ENCODE results near the gene CCDC120. TPM values are rescaled to one million over a fixed set of nuclear protein-coding genes. Genes with fewer than 3 reads are reported as not detected.

CCDC120 gene
- total RNA-seq, 3 donors from 2014 or later: 0.80 to 6.3 (median 4.3) TPM

DNA sequence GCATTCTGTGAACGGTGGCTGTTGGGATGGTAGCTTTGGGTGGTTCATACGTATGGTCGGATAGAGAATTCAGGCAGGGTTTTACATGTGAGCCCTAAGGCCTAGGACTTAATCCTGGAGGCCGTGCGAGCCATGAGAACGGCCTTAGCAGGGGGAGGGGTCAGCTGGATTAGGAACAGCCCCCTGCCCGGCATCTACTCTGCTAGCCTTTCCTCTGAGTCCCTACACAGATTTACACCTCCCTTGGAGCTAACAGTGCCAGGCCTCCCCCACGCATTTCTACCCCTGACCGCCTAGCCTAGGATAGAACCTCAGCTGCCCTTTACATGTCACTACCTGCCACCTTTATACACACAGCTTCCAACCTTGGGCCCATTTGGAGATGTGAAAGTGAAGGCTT is 7.9 kb downstream of the CCDC120 start:
- TF ChIP-seq POLR2A (IDR thresholded peaks at IDR 0.05): no peak
- TF ChIP-seq, protein P1, sequence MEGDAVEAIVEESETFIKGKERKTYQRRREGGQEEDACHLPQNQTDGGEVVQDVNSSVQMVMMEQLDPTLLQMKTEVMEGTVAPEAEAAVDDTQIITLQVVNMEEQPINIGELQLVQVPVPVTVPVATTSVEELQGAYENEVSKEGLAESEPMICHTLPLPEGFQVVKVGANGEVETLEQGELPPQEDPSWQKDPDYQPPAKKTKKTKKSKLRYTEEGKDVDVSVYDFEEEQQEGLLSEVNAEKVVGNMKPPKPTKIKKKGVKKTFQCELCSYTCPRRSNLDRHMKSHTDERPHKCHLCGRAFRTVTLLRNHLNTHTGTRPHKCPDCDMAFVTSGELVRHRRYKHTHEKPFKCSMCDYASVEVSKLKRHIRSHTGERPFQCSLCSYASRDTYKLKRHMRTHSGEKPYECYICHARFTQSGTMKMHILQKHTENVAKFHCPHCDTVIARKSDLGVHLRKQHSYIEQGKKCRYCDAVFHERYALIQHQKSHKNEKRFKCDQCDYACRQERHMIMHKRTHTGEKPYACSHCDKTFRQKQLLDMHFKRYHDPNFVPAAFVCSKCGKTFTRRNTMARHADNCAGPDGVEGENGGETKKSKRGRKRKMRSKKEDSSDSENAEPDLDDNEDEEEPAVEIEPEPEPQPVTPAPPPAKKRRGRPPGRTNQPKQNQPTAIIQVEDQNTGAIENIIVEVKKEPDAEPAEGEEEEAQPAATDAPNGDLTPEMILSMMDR (IDR thresholded peaks at IDR 0.05): no peak
- TF ChIP-seq POLR2AphosphoS5 (IDR thresholded peaks at IDR 0.05): no peak

DNA sequence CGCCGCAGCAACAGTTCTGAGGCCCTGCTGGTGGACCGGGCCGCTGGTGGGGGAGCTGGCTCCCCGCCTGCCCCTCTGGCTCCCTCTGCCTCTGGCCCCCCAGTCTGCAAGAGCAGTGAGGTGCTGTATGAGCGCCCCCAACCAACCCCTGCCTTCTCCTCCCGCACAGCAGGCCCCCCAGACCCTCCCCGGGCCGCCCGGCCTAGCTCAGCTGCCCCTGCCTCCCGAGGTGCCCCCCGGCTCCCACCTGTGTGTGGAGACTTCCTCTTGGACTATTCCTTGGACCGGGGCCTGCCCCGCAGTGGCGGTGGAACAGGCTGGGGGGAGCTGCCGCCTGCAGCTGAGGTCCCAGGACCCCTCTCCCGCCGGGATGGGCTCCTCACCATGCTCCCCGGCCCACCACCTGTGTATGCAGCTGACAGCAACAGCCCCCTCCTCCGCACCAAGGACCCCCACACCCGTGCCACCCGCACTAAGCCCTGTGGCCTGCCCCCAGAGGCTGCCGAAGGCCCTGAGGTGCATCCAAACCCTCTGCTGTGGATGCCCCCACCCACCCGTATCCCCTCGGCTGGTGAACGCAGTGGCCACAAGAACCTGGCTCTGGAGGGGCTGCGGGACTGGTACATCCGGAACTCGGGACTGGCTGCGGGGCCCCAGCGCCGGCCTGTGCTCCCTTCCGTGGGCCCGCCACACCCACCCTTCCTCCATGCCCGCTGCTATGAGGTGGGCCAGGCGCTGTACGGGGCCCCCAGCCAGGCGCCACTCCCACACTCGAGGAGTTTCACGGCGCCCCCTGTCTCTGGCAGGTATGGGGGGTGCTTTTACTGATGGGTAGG is 8.7 kb downstream of the CCDC120 start:
- no peak for DNase-seq (ENCODE audit: low spot score in 2 of 2)
- H3K4me3 ChIP-seq: no peak overlapping the region
- H3K27ac ChIP-seq: no peak overlapping the region
- H3K4me1 ChIP-seq: no peaks in the 10 kb centered on the region
- intact Hi-C loops (cut with DNase I; ENCODE audit: low total_unique reads): no loop called here
- TF ChIP-seq, protein P1 (IDR thresholded peaks at IDR 0.05): no peak
- no peak for TF ChIP-seq POLR2A (IDR thresholded peaks at IDR 0.05)
- no peak for TF ChIP-seq POLR2AphosphoS5 (IDR thresholded peaks at IDR 0.05)
- no peaks in the 10 kb centered on the region for H3K9me3 ChIP-seq
- no peaks in the 10 kb centered on the region for H3K36me3 ChIP-seq
- H3K27me3 ChIP-seq: peaks cover 0 to 17% of the 10 kb centered on the region in 2 donors

More for the DNA sequence above, 7.9 kb downstream of the CCDC120 start:
- intact Hi-C loops (cut with DNase I; ENCODE audit: low total_unique reads): no loop called here
- Histone ChIP-seq H3K4me1 (no peaks in the 10 kb centered on the region), H3K27me3 (peaks cover 0 to 17% of the 10 kb centered on the region in 2 donors), H3K4me3 (no peak overlapping the region), H3K27ac (no peak overlapping the region), H3K9me3 (no peaks in the 10 kb centered on the region), H3K36me3 (no peaks in the 10 kb centered on the region)
- no peak for DNase-seq (ENCODE audit: low spot score in 2 of 2)

DNA sequence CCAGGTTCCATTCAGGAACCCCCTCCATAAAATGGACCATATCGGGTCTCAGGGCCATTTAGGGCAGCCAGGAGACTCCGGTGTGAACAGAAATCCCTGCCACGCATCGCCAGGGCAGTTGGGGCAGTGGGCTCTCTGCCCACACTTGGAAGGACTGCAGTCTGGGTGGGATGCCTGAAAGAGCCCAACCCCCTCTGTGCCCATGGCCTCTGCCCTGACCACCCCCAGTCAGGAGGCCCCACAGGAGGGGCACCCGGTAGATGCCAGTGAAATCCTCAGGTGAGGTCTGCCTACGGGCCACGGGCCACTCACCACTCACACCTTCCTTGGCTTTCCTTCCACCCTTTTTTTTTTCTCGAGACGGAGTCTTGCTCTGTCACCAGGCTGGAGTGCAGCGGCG is 10.2 kb downstream of the CCDC120 start:
- Histone ChIP-seq H3K4me3 (no peak overlapping the region), H3K36me3 (no peaks in the 10 kb centered on the region), H3K27ac (no peak overlapping the region), H3K4me1 (no peaks in the 10 kb centered on the region), H3K9me3 (no peaks in the 10 kb centered on the region), H3K27me3 (peaks cover 0 to 12% of the 10 kb centered on the region in 2 donors)
- TF ChIP-seq, protein P1 (IDR thresholded peaks at IDR 0.05): no peak
- TF ChIP-seq POLR2AphosphoS5 (IDR thresholded peaks at IDR 0.05) (no peak), POLR2A (IDR thresholded peaks at IDR 0.05) (no peak)
- intact Hi-C loops (cut with DNase I; ENCODE audit: low total_unique reads): no loop called here
- DNase-seq (ENCODE audit: low spot score in 2 of 2): no peak

DNA sequence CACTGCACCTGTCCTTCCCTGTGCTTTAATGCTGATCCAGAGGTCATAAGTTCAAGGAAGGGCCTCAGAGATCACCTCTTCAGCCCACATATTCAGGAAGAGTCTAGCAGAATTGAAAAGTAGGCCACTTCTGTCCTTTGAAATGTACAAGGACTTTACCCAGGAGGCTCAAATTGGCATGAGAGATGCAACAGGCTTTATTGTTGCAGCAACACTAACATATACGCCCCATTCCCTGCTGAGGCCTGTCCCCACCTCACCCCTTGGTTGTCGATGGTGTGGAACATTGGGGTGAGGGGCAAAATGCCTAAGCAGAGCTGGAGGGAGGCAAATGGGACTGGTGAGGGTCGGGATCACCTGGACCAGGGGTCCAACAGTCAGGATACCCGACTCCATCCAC is 12.2 kb downstream of the CCDC120 start:
- intact Hi-C loops (cut with DNase I; ENCODE audit: low total_unique reads): no loop called here
- Histone ChIP-seq H3K4me1 (no peaks in the 10 kb centered on the region), H3K27ac (no peak overlapping the region), H3K36me3 (no peaks in the 10 kb centered on the region), H3K4me3 (no peak overlapping the region), H3K9me3 (no peaks in the 10 kb centered on the region), H3K27me3 (peaks cover 0 to 13% of the 10 kb centered on the region in 2 donors)
- TF ChIP-seq POLR2AphosphoS5 (IDR thresholded peaks at IDR 0.05) (no peak), POLR2A (IDR thresholded peaks at IDR 0.05) (no peak)
- TF ChIP-seq, protein P1 (IDR thresholded peaks at IDR 0.05): no peak
- DNase-seq (ENCODE audit: low spot score in 2 of 2): no peak
